GM19043 (cell line): ENCODE results near the gene INPP1.
A peak's percentile ranks its signal among the peaks of the same experiment; 100 is the strongest.

Experiments
- ATAC-seq: cut with Tn5 transposase; IDR thresholded peaks from one replicate; pipeline ENCODE4 v1.9.1; 2021; ENCODE audit warnings: low read depth; ENCODE audit not compliant: unreplicated experiment

Gene INPP1

GRCh38 chr2:190407246-190407661 lies 63.9 kb downstream of the INPP1 start:
- no peak for ATAC-seq

- peak; percentile 54 for ATAC-seq
Observed at GRCh38 chr2:190407662-190408537, 64.5 kb downstream of the INPP1 start, which contains the start of gene MFSD6. MFSD6 (plus strand) TSS chr2:190408355; CDS start chr2:190436030, 27,675 bp downstream.

- peak; percentile 52 for ATAC-seq
Observed at GRCh38 chr2:190408538-190409271, 65.3 kb downstream of the INPP1 start.

GRCh38 chr2:190409616-190410015 lies 66.2 kb downstream of the INPP1 start:
- no peak for ATAC-seq

GRCh38 chr2:190410166-190410565 lies 66.8 kb downstream of the INPP1 start:
- no peak for ATAC-seq

GRCh38 chr2:190412966-190413365 lies 69.6 kb downstream of the INPP1 start:
- ATAC-seq: no peak

GRCh38 chr2:190413421-190413820 lies 70.0 kb downstream of the INPP1 start:
- ATAC-seq: no peak

- ATAC-seq: no peak
Observed at GRCh38 chr2:190415251-190415650, 71.9 kb downstream of the INPP1 start.

- ATAC-seq: peak; percentile 60
Observed at GRCh38 chr2:190415794-190416775, 72.7 kb downstream of the INPP1 start.

GRCh38 chr2:190417045-190417842 lies 73.9 kb downstream of the INPP1 start:
- no peak for ATAC-seq

- no peak for ATAC-seq
Observed at GRCh38 chr2:190418727-190419126, 75.3 kb downstream of the INPP1 start.

- ATAC-seq: no peak
Observed at GRCh38 chr2:190420801-190421200, 77.4 kb downstream of the INPP1 start.
